Thoracic aorta (tissue), 2 donors: ENCODE measurements around the gene GLIS2. TPM values are rescaled to one million over a fixed set of nuclear protein-coding genes. Genes with fewer than 3 reads are reported as not detected.

ENCODE experiments used
- ATAC-seq: fragments of 150-250 bp; one replicate; pipeline ENCODE4 v1.8.0; 2017; ENCODE audit warnings: low read depth; ENCODE audit not compliant: insufficient number of reproducible peaks, low FRiP score
- DNase-seq: peaks from one replicate; pipeline ENCODE4 v3.0.0-alpha.2; 2020; ENCODE audit warnings: low spot score
- H3K27ac ChIP-seq, 2 donors: fragments of 200-600 bp; sonication (generic); 1 replicate in 1 of 2; 2 replicates in 1 of 2; pipeline ENCODE4 v1.5.1; 2016; ENCODE audit warnings: mild to moderate bottlenecking in 2 of 2, moderate library complexity in 2 of 2
- H3K27me3 ChIP-seq: fragments of 200-600 bp; sonication (generic); replicated peaks from 2 replicates; pipeline ENCODE4 v1.6.0; 2016; ENCODE audit warnings: mild to moderate bottlenecking; ENCODE audit not compliant: insufficient read depth
- H3K36me3 ChIP-seq: fragments of 200-600 bp; sonication (generic); one replicate; pipeline ENCODE4 v1.5.1; 2016
- H3K4me1 ChIP-seq, 2 donors: fragments of 200-600 bp; sonication (generic); 1 replicate in 1 of 2; 2 replicates in 1 of 2; pipeline versions ENCODE4 v1.5.1 to v1.6.0; 2016; ENCODE audit warnings: low read depth in 2 of 2, mild to moderate bottlenecking in 1 of 2; ENCODE audit not compliant: control insufficient read depth in 1 of 2
- H3K4me3 ChIP-seq: fragments of 200-600 bp; sonication (generic); 2 replicates; pipeline ENCODE4 v1.5.1; 2016; ENCODE audit warnings: mild to moderate bottlenecking
- H3K9me3 ChIP-seq: fragments of 200-600 bp; sonication (generic); 2 replicates; pipeline ENCODE4 v1.5.1; 2016
- CTCF ChIP-seq: fragments of 200-600 bp; sonication (generic); IDR thresholded peaks from one replicate; pipeline ENCODE4 v1.5.1; 2019; ENCODE audit warnings: antibody characterized with exemption
- total RNA-seq, 2 donors: library from RNA; depleted of rRNA; stranded (reverse); fragments of >200 nt; gene quantifications; one replicate each; pipeline versions ENCODE4 v1.1.0 to v1.2.3, GENCODE V29; 2016

The GLIS2 gene
- total RNA-seq, 2 donors from 2014 or later, result 19.5 to 32.9 TPM

GRCh38 chr16:4362476-4363135, 46.7 kb downstream of the GLIS2 start:
- H3K9me3 ChIP-seq, result no peaks in the 10 kb centered on the region
- no peak overlapping the region for H3K27ac ChIP-seq
- no peaks in the 10 kb centered on the region for H3K27me3 ChIP-seq
- no peak for TF ChIP-seq CTCF
- DNase-seq (no peak), ATAC-seq (no peak)
- no peak overlapping the region for H3K4me3 ChIP-seq
- peaks cover 16% of the 10 kb centered on the region for H3K36me3 ChIP-seq
- peaks cover 0 to 2% of the 10 kb centered on the region in 2 donors for H3K4me1 ChIP-seq

GRCh38 chr16:4364196-4365013, 48.5 kb downstream of the GLIS2 start:
- H3K27ac ChIP-seq, result no peak overlapping the region
- H3K27me3 ChIP-seq, result no peaks in the 10 kb centered on the region
- peaks cover 12% of the 10 kb centered on the region for H3K36me3 ChIP-seq
- H3K4me1 ChIP-seq, result peaks cover 9 to 20% of the 10 kb centered on the region in 2 donors
- H3K4me3 ChIP-seq, result no peak overlapping the region
- TF ChIP-seq CTCF, result no peak
- H3K9me3 ChIP-seq, result no peaks in the 10 kb centered on the region
- ATAC-seq (no peak), DNase-seq (no peak)

GRCh38 chr16:4365014-4365406, 49.1 kb downstream of the GLIS2 start:
- peaks cover 12% of the 10 kb centered on the region for H3K36me3 ChIP-seq
- H3K9me3 ChIP-seq, result no peaks in the 10 kb centered on the region

GRCh38 chr16:4365615-4366014, 49.7 kb downstream of the GLIS2 start:
- peaks cover 12% of the 10 kb centered on the region for H3K36me3 ChIP-seq
- no peaks in the 10 kb centered on the region for H3K27me3 ChIP-seq

More at GRCh38 chr16:4365014-4365406, 49.1 kb downstream of the GLIS2 start:
- DNase-seq (no peak), ATAC-seq (no peak)
- no peaks in the 10 kb centered on the region for H3K27me3 ChIP-seq
- no peak overlapping the region for H3K4me3 ChIP-seq
- no peak for TF ChIP-seq CTCF
- peaks cover 15 to 26% of the 10 kb centered on the region in 2 donors for H3K4me1 ChIP-seq
- H3K27ac ChIP-seq, result no peak overlapping the region

More at GRCh38 chr16:4365615-4366014, 49.7 kb downstream of the GLIS2 start:
- Histone ChIP-seq H3K27ac (no peak overlapping the region), H3K4me3 (no peak overlapping the region), H3K9me3 (no peaks in the 10 kb centered on the region), H3K4me1 (peaks cover 21 to 32% of the 10 kb centered on the region in 2 donors)
- TF ChIP-seq CTCF, result no peak
- DNase-seq (no peak), ATAC-seq (no peak)
